Activated gamma-delta T cell treated with Interleukin-2 at 50 U/mL for 16 hours (primary cell): Measurements from ENCODE around the gene DYNAP.

ENCODE experiments used
- DNase-seq: peaks from one replicate; pipeline ENCODE4 v3.0.0-alpha.2; 2020

The DYNAP gene, protein sequence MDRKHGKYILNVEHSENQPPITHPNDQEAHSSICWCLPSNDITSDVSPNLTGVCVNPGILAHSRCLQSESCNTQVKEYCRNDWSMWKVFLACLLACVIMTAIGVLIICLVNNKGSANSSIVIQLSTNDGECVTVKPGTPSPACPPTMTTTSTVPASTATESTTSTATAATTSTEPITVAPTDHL

GRCh38 chr18:54590945-54591344 is at the start of gene DYNAP:
Gene DYNAP, plus strand, starts transcription at chr18:54591245. Its CDS starts 38 bp downstream, at chr18:54591283.
- no peak for DNase-seq

- DNase-seq: no peak
Measured at GRCh38 chr18:54551590-54551989, 39.5 kb upstream of the DYNAP start.

GRCh38 chr18:54555286-54555685 is 35.8 kb upstream of the DYNAP start:
- DNase-seq: no peak

DNA sequence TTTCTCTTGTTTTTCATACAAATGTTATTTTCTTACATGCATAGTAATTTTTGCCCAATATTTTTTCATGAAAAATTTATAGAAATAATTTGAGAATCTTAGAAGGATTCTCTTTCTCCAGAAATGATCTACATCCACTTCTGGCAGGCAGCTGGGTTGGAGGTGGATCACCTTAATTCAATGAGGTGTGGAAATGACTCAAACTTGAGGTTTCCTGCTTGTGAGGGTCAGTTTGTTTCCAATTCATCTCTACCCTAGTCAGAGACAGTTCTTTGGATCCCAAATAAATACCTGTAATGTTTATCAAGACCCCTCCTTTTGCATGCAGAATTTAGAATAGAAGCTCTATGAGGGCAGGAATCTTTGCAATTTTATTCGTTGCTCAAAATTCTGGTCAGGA is 35.0 kb upstream of the DYNAP start:
- no peak for DNase-seq

DNA sequence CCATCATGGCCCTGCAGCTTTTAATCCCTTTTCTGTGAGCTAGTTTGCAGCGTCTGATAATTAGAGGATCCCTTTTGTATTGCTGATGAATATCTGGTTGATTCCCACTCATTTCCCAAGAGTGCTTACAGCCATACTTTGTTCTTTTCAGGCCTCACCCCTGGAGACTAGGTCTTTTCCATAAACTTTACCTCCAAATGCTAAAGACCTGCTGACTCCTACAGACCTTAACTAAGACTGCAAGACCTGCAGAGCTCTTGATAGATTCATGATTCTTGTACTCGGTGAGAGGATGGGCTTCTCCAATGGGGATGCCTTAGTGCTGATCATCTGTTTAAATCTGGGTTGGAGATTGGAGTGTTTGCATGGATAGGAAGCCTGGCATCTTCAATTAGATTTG is 33.1 kb upstream of the DYNAP start:
- DNase-seq: no peak

- no peak for DNase-seq
Measured at GRCh38 chr18:54558609-54559585, 32.1 kb upstream of the DYNAP start.

GRCh38 chr18:54561706-54562267 is 29.3 kb upstream of the DYNAP start:
- no peak for DNase-seq

GRCh38 chr18:54580202-54580729 is 10.8 kb upstream of the DYNAP start:
- no peak for DNase-seq

GRCh38 chr18:54584065-54584464 is 7.0 kb upstream of the DYNAP start:
- no peak for DNase-seq

DNA sequence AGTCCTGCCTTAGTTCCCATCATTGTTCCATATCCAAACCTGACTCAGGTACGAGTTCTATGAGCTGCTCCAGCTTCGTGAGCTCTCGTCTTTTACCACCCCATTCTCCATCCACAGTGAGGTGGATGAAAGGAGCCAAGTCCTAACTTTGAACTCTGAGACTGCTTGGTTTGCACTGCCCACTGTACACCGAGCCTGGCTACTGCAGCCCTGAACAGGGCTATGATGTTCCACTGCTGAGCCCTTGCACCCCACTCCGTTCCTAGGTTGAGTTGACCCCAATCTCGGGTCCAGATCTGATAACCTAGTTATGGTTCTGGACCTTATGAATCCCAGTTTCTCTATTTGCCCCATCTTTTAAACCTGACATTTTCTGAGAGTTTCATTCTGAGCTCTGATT is 5.3 kb upstream of the DYNAP start:
- no peak for DNase-seq

DNA sequence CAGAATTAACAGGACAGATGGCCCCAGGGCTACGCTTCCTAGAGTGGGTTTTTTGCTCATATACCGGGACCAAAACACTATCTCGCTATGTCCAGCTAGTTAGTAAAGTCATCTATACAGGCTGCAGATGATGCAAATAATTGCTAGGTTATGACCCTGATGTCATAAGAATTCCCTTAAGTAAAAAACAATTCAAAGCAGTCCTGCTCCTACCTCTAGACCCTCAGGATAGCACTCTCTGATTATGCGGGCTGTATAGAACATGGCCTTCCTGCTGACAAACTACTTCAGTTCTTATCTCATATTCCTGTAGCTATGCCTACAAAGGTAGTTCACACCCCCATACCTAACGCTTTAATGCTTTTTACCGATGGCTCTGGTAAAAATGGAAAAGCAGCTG is 13.2 kb downstream of the DYNAP start:
- no peak for DNase-seq

DNA sequence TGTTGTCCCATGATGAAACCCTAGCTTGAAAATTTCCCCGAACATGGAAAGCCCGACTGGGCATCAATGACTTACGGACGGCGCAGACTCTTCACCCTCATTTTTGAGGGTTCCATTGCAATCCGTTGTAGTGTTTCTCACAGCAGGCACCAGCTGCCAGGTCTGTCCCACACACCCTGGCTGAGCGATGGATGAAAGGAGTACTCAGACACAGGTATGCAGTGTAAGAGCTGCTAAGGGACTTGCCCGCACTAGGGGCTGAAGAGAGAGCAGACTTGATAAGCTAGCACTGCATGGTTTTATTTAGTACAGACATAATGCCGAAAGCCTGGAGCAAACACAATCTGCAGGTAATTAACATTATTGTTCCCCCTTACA is 15.8 kb downstream of the DYNAP start:
- no peak for DNase-seq

- DNase-seq: no peak
Measured at GRCh38 chr18:54607213-54608027, 16.4 kb downstream of the DYNAP start.

DNA sequence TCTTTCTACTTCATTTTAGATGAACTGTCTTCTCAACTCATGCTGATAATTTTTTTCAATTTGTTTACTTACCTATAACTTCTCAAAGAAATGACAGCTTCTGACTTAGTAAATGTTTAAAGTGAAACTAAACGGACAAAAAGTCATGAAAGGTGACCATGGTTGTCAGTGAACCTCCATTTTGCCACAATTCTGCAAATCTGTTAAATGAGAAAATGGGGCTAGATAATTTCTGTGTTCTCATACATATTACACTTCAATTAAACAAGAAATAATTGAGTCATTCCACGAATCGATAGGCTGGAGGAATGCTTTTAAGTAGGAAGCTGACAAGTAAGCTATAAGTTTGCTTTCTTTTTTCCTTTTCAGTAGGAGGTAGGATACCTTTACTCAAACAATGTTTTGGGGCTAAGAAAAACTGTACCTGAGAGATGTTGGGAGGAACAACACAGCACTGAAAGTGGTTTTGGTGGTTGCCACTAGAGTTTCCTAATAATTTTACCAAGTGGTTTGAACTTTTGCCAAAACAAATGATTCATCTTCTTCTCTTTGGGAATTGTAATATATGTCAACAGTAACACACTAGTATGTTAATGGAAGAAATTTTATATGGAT is 17.1 kb downstream of the DYNAP start:
- DNase-seq: no peak

- no peak for DNase-seq
Measured at GRCh38 chr18:54611816-54612215, 20.8 kb downstream of the DYNAP start.

DNA sequence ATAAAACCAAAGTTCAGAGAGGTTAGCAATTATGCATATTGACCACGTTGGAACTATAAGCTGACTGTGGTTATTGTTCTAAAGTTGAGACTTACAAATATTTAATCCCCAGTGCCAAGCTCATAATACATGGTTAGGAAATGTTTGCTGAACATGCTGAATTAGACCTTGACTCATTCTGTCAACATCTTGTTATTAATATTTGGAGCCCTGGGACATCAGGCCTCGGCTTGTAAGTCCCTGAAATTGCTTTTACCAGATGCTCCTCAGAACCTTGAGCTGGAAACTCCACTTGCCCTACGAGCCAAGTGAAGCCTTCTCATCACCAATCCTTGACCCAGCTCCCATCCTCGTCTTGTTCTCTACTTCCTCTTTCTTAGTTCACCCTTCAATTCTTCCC is 21.2 kb downstream of the DYNAP start:
- DNase-seq: no peak

- DNase-seq: no peak
Measured at GRCh38 chr18:54613174-54613573, 22.1 kb downstream of the DYNAP start.

- DNase-seq: no peak
Measured at GRCh38 chr18:54616220-54616848, 25.3 kb downstream of the DYNAP start.

DNA sequence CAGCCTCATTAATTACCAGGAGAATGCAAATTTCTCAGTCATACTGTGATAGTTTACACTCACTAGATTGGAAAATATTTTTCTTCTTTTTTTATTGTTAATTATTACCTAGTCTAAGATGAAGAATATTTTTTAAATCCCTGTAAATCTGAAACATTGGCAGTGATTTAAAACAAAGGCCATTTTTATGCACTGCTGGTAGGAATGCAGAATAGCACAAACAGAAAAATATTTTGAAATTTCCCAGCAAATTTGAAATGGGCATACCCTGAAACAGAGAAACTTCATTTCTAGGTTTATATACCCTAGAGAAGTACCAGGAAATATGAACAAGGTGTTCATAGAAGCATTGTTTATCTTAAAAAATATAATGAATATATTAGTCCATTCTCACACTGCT is 31.0 kb downstream of the DYNAP start:
- DNase-seq: no peak

GRCh38 chr18:54626779-54627178 is 35.7 kb downstream of the DYNAP start:
- DNase-seq: no peak

DNA sequence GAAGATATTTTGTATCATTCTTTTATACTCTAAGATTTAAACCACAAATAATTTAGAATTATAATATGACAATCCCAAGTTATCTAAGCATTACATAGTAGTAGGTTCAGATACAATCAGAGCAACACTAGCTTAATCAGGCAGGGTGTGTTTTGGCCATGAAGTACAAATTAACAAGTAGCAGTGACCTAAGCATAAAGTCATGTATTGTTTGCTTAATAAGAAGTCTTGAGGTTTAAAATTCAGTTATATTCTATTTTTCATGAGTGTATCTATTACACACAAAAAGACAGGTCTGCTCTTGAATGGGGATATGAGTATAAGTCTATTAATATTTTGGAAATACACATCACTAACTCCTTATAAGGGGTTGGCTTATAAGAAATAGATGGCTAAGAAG is 39.9 kb downstream of the DYNAP start:
- DNase-seq: no peak

- DNase-seq: no peak
Measured at GRCh38 chr18:54636217-54636616, 45.2 kb downstream of the DYNAP start.
